GM13977 (cell line): ENCODE data around the gene RIPPLY1.

Source experiments
- DNase-seq: peaks from one replicate; pipeline ENCODE4 v3.0.0; 2012; ENCODE audit warnings: low spot score
- in situ Hi-C: fragments of 300-500 bp; cut with MboI; formaldehyde crosslinking; loops from one replicate; pipeline ENCODE4 v1.12.0; 2022; ENCODE audit warnings: low sequenced_read_pairs, low pct_unique_long_range_greater_than_20kb, mixed read lengths, inconsistent platforms; ENCODE audit not compliant: unreplicated experiment
- TF ChIP-seq, protein P1 (sequence below): IDR thresholded peaks from 2 replicates; pipeline ENCODE4 v1.5.1; 2012; ENCODE audit warnings: mild to moderate bottlenecking, control low read depth; ENCODE audit not compliant: insufficient read depth; ENCODE audit errors: extremely low read depth, missing control alignments

RIPPLY1 gene

DNA sequence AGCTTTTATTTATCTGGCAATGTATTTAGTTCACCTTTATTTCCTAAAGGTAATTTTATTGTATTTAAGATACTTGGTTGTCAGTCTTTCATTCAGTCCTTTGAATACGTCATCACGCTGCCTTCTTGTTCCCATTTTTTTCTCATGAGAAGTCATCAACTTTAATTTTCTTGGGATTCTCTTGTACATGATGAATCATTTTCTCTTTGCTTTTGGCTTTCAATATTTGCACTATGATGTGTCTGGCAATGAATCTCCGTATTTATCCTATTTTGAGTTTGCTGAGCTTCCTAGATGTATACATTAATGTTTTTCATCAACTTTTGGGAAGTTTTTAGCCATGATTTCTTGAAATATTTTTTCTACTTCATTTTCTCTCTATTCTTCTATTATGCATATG lies 45.5 kb upstream of the RIPPLY1 start:
- TF ChIP-seq, protein P1, sequence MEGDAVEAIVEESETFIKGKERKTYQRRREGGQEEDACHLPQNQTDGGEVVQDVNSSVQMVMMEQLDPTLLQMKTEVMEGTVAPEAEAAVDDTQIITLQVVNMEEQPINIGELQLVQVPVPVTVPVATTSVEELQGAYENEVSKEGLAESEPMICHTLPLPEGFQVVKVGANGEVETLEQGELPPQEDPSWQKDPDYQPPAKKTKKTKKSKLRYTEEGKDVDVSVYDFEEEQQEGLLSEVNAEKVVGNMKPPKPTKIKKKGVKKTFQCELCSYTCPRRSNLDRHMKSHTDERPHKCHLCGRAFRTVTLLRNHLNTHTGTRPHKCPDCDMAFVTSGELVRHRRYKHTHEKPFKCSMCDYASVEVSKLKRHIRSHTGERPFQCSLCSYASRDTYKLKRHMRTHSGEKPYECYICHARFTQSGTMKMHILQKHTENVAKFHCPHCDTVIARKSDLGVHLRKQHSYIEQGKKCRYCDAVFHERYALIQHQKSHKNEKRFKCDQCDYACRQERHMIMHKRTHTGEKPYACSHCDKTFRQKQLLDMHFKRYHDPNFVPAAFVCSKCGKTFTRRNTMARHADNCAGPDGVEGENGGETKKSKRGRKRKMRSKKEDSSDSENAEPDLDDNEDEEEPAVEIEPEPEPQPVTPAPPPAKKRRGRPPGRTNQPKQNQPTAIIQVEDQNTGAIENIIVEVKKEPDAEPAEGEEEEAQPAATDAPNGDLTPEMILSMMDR = no peak
- in situ Hi-C loops = no loop called here
- no peak for DNase-seq

DNA sequence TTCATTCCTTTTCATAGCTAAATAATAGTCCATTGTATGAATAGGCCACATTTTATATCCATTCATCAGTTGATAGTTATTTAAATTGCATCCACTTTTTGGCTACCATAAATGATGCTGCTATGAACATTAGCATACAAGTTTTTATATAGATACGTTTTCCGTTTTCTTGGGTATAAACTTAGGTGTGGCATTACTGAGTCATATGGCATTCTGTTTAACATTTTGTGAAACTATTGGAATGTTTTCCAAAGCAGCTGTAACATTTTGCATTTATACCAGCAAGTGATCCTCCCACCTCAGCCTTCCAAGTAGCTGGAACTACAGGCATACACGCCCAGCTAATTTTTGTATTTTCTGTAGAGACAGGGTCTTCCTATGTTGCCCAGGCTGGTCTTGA lies 43.3 kb upstream of the RIPPLY1 start:
- TF ChIP-seq, protein P1 = no peak
- in situ Hi-C loops = no loop called here
- DNase-seq = no peak

DNA sequence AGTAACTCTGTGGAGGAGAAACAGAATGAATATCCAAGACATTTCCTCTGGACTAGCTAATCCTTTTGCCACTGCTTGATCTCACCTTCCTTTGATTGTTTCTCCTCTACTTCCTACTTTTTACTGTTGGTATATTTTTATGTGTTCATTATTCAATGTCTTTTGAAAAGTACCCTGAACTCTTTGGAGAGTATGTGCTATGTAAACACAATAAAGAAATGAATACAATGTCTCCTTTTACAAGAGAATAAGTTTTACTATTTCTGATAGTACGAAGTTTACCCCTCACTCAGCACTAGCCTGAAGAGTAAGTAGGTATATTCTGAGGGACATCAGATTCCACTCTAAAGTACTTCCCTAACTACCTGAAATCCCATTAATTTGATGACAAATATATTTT lies 36.9 kb upstream of the RIPPLY1 start:
- TF ChIP-seq, protein P1 = no peak
- DNase-seq = no peak
- in situ Hi-C loops = no loop called here

DNA sequence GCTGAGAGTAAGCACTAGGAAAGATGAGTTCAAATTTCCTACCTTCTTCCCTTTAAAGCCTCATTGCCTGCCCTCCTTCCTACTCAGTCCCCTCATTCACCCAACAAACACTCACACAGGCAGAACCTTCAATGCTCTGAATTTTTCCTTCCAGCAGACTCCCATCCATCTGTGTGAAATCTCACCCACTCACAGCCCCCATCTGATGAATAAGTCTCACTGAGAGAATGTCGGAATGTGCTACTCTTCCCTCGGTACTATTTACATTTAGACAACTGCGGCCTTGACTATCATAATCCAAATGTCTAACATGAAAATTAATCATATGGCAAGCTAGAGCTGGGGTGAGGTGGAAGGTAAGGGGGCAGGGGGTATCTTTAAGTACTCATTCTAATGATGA lies 36.4 kb upstream of the RIPPLY1 start:
- no peak for DNase-seq
- in situ Hi-C loops = no loop called here
- TF ChIP-seq, protein P1 = no peak

DNA sequence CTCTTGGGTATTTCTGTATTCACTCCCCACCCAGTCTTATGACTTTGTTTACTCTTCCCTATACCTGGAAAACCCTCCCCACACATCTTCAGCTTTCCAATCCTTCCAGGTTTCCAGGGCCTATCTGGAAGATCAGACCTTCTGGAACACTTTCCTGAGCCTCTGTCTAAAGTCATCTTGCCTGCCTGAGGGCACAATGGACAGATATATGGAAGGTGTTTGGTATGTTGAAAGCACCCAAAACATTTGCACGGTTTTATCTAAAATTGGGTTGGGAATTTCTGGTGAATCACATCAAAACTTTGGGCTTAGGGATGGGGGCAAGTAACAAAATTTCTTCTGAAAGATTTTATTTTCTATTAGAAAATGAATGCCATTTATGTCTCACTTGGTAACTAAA lies 33.1 kb upstream of the RIPPLY1 start:
- TF ChIP-seq, protein P1 = no peak
- DNase-seq = no peak
- in situ Hi-C loops = no loop called here

DNA sequence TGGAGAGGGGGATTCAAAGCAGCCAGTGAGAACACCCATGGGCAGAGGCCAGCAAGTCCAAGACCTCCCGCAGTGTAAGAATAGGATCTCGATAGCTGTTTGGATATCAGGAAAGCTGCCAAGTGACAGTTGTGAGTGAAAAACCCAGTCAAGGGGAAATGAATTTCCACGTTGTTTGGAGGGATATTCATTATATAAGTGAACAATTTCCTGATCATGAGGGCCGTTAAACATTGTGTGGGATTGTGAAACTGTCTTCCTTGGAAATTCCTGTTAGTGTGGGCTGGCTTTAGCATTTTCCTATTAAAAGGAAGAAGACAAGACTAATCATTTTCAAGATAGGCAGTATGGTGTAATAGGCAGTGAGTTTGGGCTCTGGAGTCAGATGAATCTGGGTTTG lies 32.0 kb upstream of the RIPPLY1 start:
- TF ChIP-seq, protein P1 = no peak

DNA sequence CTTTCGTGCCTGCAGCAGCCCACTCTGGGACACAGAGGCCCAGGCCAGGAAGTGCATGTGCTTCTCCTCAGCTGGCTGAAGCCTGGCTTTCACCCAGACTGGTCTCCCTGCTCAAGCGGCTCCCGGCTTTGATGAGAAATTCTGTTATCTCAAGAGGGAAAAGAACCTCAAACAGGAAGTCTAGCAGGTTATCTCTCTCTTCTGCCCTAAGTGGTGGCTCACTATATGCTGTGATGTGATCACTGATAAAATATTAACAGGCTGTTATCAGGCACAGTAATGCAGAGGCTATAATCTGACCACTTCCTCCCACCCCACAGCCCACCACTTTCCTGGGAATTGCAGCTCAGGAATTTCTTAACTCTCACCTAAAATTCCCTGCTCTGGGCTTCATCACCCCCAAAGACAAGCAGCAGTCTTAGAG lies 30.4 kb upstream of the RIPPLY1 start:
- TF ChIP-seq, protein P1 = no peak
- no peak for DNase-seq
- in situ Hi-C loops = no loop called here

More for the DNA sequence above, 32.0 kb upstream of the RIPPLY1 start:
- in situ Hi-C loops = no loop called here
- no peak for DNase-seq
